Sigmoid colon (tissue), 4 donors: ENCODE measurements around the gene CCDC60.

Source experiments
- CTCF ChIP-seq, 4 experiments: fragments of 450-650 bp in 3 of 4; fragments of 200-600 bp in 1 of 4; IDR thresholded peaks; one replicate each; pipeline ENCODE4 v1.5.1; 2016 to 2019; ENCODE audit warnings: antibody characterized with exemption in 4 of 4, mild to moderate bottlenecking in 3 of 4, moderate library complexity in 2 of 4
- EP300 ChIP-seq, 4 donors: sonication (generic); formaldehyde crosslinking; IDR thresholded peaks; one replicate each; pipeline ENCODE4 v1.6.1; 2017; ENCODE audit warnings: antibody characterized with exemption in 4 of 4
- POLR2A ChIP-seq, 2 donors: fragments of 450-650 bp; IDR thresholded peaks; one replicate each; pipeline ENCODE4 v1.6.1; 2016; ENCODE audit warnings: antibody characterized with exemption in 2 of 2, mild to moderate bottlenecking in 2 of 2, moderate library complexity in 2 of 2
- POLR2AphosphoS5 ChIP-seq, 4 donors: sonication (generic); formaldehyde crosslinking; IDR thresholded peaks; one replicate each; pipeline ENCODE4 v1.6.1; 2017; ENCODE audit warnings: antibody characterized with exemption in 4 of 4

GRCh38 chr12:119294211-119294610 is 40.3 kb upstream of the CCDC60 start:
- TF ChIP-seq CTCF (IDR thresholded peaks at IDR 0.05) (no peak), EP300 (IDR thresholded peaks at IDR 0.05) (no peak), POLR2A (IDR thresholded peaks at IDR 0.05) (no peak), POLR2AphosphoS5 (IDR thresholded peaks at IDR 0.05) (no peak)
